Transverse colon (tissue), 4 donors: ENCODE data around the gene PMP22.

Experiments
- CTCF ChIP-seq, 5 experiments: fragments of 200-600 bp in 3 of 5; fragments of 450-650 bp in 2 of 5; sonication (generic) in 3 of 5; IDR thresholded peaks; 1 replicate in 2 of 5; 2 replicates in 3 of 5; pipeline ENCODE4 v1.5.1; 2016 to 2017; ENCODE audit warnings: antibody characterized with exemption in 5 of 5, inconsistent platforms in 3 of 5, mild to moderate bottlenecking in 2 of 5, moderate library complexity in 1 of 5
- EP300 ChIP-seq: sonication (generic); formaldehyde crosslinking; IDR thresholded peaks from one replicate; pipeline ENCODE4 v1.6.1; 2017; ENCODE audit warnings: antibody characterized with exemption, low read depth
- POLR2A ChIP-seq: fragments of 450-650 bp; IDR thresholded peaks from one replicate; pipeline ENCODE4 v1.6.1; 2016; ENCODE audit warnings: antibody characterized with exemption, mild to moderate bottlenecking, moderate library complexity
- POLR2AphosphoS5 ChIP-seq, 3 donors: sonication (generic); formaldehyde crosslinking; IDR thresholded peaks; one replicate each; pipeline ENCODE4 v1.6.1; 2016; ENCODE audit warnings: antibody characterized with exemption in 3 of 3

GRCh38 chr17:15269087-15269779 lies 4.1 kb upstream of the PMP22 start:
- TF ChIP-seq EP300 (no peak), CTCF (IDR thresholded peaks at IDR 0.05) (no peak), POLR2AphosphoS5 (IDR thresholded peaks at IDR 0.05) (no peak), POLR2A (no peak)
